Uterus (tissue), 2 donors: ENCODE measurements around the gene CCL5.

Experiments used
- POLR2A ChIP-seq, 2 donors: fragments of 450-650 bp; IDR thresholded peaks; one replicate each; pipeline ENCODE4 v1.6.1; 2016; ENCODE audit warnings: antibody characterized with exemption in 2 of 2, mild to moderate bottlenecking in 1 of 2, moderate library complexity in 1 of 2
- TF ChIP-seq, protein P1 (sequence below), 4 experiments: fragments of 200-600 bp in 2 of 4; fragments of 450-650 bp in 2 of 4; sonication (generic) in 2 of 4; IDR thresholded peaks; one replicate each; pipeline ENCODE4 v1.5.1; 2016 to 2019; ENCODE audit warnings: antibody characterized with exemption in 4 of 4, mild to moderate bottlenecking in 2 of 4, moderate library complexity in 1 of 4

DNA sequence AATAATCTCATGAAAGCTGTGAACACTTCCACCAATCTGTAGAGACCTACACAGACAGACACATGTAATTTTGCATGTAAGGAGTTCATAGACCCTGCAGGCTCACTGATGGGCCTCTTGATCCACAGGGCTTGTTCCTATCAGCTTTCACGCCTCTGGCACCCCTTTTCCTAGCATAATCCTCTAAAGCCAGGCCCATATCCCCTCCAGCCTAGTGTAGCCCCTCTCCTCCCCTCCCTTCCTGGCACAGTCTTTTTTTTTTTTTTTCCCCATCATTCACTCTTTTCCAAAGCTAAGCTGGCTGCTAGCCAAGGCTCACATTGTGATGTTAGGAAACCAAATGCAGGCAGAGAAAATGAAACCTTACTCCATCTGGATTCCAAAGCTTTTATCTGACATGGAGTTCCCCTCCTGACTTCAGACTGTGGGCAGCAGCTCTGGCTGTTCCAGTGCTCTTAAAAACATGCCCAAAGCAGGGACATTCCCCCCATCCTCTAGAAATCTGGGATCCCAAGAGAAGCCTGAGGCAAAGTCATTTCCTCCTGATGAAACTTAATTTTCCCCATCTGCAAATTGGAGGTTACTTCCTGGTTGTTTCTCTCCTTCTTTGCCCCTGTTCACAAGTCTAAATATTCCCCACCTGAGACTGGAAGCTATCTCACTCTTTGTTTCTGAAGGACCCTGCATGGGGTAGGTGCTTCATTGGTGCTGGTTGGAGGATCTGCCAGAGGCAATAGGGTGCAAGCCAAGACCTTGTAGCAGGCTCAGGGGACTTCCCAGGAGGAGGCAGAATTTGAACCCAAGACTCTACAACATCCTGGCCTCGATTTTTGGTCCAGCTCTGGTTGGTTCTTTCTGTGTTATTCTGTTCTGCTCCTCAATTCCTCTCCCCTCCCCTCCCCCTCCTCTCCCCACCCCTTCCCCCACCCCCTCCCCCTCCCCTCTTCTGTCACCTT is 9.9 kb upstream of the CCL5 start:
- TF ChIP-seq, protein P1, sequence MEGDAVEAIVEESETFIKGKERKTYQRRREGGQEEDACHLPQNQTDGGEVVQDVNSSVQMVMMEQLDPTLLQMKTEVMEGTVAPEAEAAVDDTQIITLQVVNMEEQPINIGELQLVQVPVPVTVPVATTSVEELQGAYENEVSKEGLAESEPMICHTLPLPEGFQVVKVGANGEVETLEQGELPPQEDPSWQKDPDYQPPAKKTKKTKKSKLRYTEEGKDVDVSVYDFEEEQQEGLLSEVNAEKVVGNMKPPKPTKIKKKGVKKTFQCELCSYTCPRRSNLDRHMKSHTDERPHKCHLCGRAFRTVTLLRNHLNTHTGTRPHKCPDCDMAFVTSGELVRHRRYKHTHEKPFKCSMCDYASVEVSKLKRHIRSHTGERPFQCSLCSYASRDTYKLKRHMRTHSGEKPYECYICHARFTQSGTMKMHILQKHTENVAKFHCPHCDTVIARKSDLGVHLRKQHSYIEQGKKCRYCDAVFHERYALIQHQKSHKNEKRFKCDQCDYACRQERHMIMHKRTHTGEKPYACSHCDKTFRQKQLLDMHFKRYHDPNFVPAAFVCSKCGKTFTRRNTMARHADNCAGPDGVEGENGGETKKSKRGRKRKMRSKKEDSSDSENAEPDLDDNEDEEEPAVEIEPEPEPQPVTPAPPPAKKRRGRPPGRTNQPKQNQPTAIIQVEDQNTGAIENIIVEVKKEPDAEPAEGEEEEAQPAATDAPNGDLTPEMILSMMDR (IDR thresholded peaks at IDR 0.05): no peak
- TF ChIP-seq POLR2A (IDR thresholded peaks at IDR 0.05): no peak
